ENCODE results near the gene PAX5. TPM values are rescaled to one million over a fixed set of nuclear protein-coding genes. Genes with fewer than 3 reads are reported as not detected.

Gene PAX5
- total RNA-seq, 3 donors from 2014 or later: 0.59 TPM; not detected in 2

- no peak for TF ChIP-seq POLR2AphosphoS5 (IDR thresholded peaks at IDR 0.05)
- no peak for TF ChIP-seq CTCF (IDR thresholded peaks at IDR 0.05)
- no peak for TF ChIP-seq POLR2A (IDR thresholded peaks at IDR 0.05)
- H3K9me3 ChIP-seq: no peaks in the 10 kb centered on the region
- no peak for DNase-seq (ENCODE audit: low spot score in 2 of 2)
- no peak overlapping the region for H3K27ac ChIP-seq
- H3K27me3 ChIP-seq: no peaks in the 10 kb centered on the region
- H3K4me1 ChIP-seq: no peaks in the 10 kb centered on the region
- H3K4me3 ChIP-seq: no peak overlapping the region
- intact Hi-C loops (cut with DNase I; ENCODE audit: low total_unique reads): no loop called here
- H3K36me3 ChIP-seq: no peaks in the 10 kb centered on the region
Measured at GRCh38 chr9:36888551-36888950, 145.5 kb downstream of the PAX5 start.

GRCh38 chr9:36884721-36885120 lies 149.3 kb downstream of the PAX5 start:
- H3K4me3 ChIP-seq: no peak overlapping the region
- DNase-seq (ENCODE audit: low spot score in 2 of 2): no peak

GRCh38 chr9:36882594-36882993 lies 151.5 kb downstream of the PAX5 start:
- no peak for DNase-seq (ENCODE audit: low spot score in 2 of 2)
- Histone ChIP-seq H3K9me3 (no peaks in the 10 kb centered on the region), H3K27ac (no peak overlapping the region), H3K4me3 (no peak overlapping the region), H3K36me3 (no peaks in the 10 kb centered on the region), H3K27me3 (no peaks in the 10 kb centered on the region), H3K4me1 (no peaks in the 10 kb centered on the region)
- no peak for TF ChIP-seq CTCF (IDR thresholded peaks at IDR 0.05)
- TF ChIP-seq POLR2AphosphoS5 (IDR thresholded peaks at IDR 0.05): no peak
- TF ChIP-seq POLR2A (IDR thresholded peaks at IDR 0.05): no peak
- intact Hi-C loops (cut with DNase I; ENCODE audit: low total_unique reads): no loop called here

More at GRCh38 chr9:36884721-36885120, 149.3 kb downstream of the PAX5 start:
- intact Hi-C loops (cut with DNase I; ENCODE audit: low total_unique reads): no loop called here
- H3K9me3 ChIP-seq: no peaks in the 10 kb centered on the region
- no peak overlapping the region for H3K27ac ChIP-seq
- no peak for TF ChIP-seq POLR2A (IDR thresholded peaks at IDR 0.05)
- no peak for TF ChIP-seq CTCF (IDR thresholded peaks at IDR 0.05)
- TF ChIP-seq POLR2AphosphoS5 (IDR thresholded peaks at IDR 0.05): no peak
- no peaks in the 10 kb centered on the region for H3K4me1 ChIP-seq
- no peaks in the 10 kb centered on the region for H3K36me3 ChIP-seq
- no peaks in the 10 kb centered on the region for H3K27me3 ChIP-seq

- H3K9me3 ChIP-seq: no peaks in the 10 kb centered on the region
- H3K4me3 ChIP-seq: no peak overlapping the region
- intact Hi-C loops (cut with DNase I; ENCODE audit: low total_unique reads): no loop called here
- no peaks in the 10 kb centered on the region for H3K36me3 ChIP-seq
- DNase-seq (ENCODE audit: low spot score in 2 of 2): no peak
- no peaks in the 10 kb centered on the region for H3K4me1 ChIP-seq
- no peak overlapping the region for H3K27ac ChIP-seq
- no peak for TF ChIP-seq POLR2A (IDR thresholded peaks at IDR 0.05)
- TF ChIP-seq POLR2AphosphoS5 (IDR thresholded peaks at IDR 0.05): no peak
- TF ChIP-seq CTCF (IDR thresholded peaks at IDR 0.05): no peak
- no peaks in the 10 kb centered on the region for H3K27me3 ChIP-seq
Measured at GRCh38 chr9:36881743-36882441, 152.2 kb downstream of the PAX5 start.

GRCh38 chr9:36881316-36881715 lies 152.8 kb downstream of the PAX5 start:
- no peaks in the 10 kb centered on the region for H3K27me3 ChIP-seq
- intact Hi-C loops (cut with DNase I; ENCODE audit: low total_unique reads): no loop called here
- no peak for DNase-seq (ENCODE audit: low spot score in 2 of 2)
- H3K4me3 ChIP-seq: no peak overlapping the region
- no peaks in the 10 kb centered on the region for H3K9me3 ChIP-seq
- no peak overlapping the region for H3K27ac ChIP-seq
- no peaks in the 10 kb centered on the region for H3K36me3 ChIP-seq
- TF ChIP-seq POLR2A (IDR thresholded peaks at IDR 0.05) (no peak), POLR2AphosphoS5 (IDR thresholded peaks at IDR 0.05) (no peak), CTCF (IDR thresholded peaks at IDR 0.05) (no peak)
- no peaks in the 10 kb centered on the region for H3K4me1 ChIP-seq

All from breast epithelium (tissue), 4 donors.